Occipital lobe (tissue), 2 donors: ENCODE data around the gene LRCH4. TPM values are rescaled to one million over a fixed set of nuclear protein-coding genes. Genes with fewer than 3 reads are reported as not detected.

Experiments
- DNase-seq: peaks from one replicate; lab custom pipeline; 2025; lab: John Stamatoyannopoulos, UW
- total RNA-seq: library from RNA; depleted of rRNA; stranded (reverse); fragments of >200 nt; gene quantifications from one replicate; pipeline ENCODE4 v1.2.3, GENCODE V29; 2014

Gene LRCH4
- total RNA-seq, 1 donor from 2014 or later = 6.4 TPM

GRCh38 chr7:100606313-100606712, 20.4 kb upstream of the LRCH4 start:
- DNase-seq = no peak

- DNase-seq = no peak
Measured at GRCh38 chr7:100604976-100605911, 19.3 kb upstream of the LRCH4 start.

GRCh38 chr7:100604028-100604975, 18.4 kb upstream of the LRCH4 start:
- DNase-seq = no peak

- no peak for DNase-seq
Measured at GRCh38 chr7:100603726-100604027, 17.7 kb upstream of the LRCH4 start.

GRCh38 chr7:100602889-100603725, 17.2 kb upstream of the LRCH4 start:
- no peak for DNase-seq

GRCh38 chr7:100600730-100601038, 14.8 kb upstream of the LRCH4 start:
- no peak for DNase-seq

GRCh38 chr7:100599911-100600729, 14.2 kb upstream of the LRCH4 start:
- DNase-seq = no peak

- no peak for DNase-seq
Measured at GRCh38 chr7:100598425-100598824, 12.5 kb upstream of the LRCH4 start.

GRCh38 chr7:100595188-100595587, 9.3 kb upstream of the LRCH4 start:
- DNase-seq = no peak

- no peak for DNase-seq
Measured at GRCh38 chr7:100591596-100591995, 5.7 kb upstream of the LRCH4 start.

- no peak for DNase-seq
Measured at GRCh38 chr7:100590077-100590737, 4.3 kb upstream of the LRCH4 start.

GRCh38 chr7:100589341-100589947, 3.5 kb upstream of the LRCH4 start:
- DNase-seq = no peak

GRCh38 chr7:100588438-100588837, 2.5 kb upstream of the LRCH4 start:
- DNase-seq = no peak

- DNase-seq = peak; percentile 100
Measured at GRCh38 chr7:100586266-100587025, 517 bp upstream of the LRCH4 start, which contains the start of gene FBXO24. TSS of gene FBXO24 (plus strand) at chr7:100586328. CDS start at chr7:100586626, 298 bp downstream.

- no peak for DNase-seq
Measured at GRCh38 chr7:100584683-100585510, 1.0 kb downstream of the LRCH4 start.

- no peak for DNase-seq
Measured at GRCh38 chr7:100584054-100584682, 1.8 kb downstream of the LRCH4 start.
